Dermis blood vessel endothelial cell (primary cell): ENCODE data around the gene INTS15. TPM values are rescaled to one million over a fixed set of nuclear protein-coding genes. Genes with fewer than 3 reads are reported as not detected.

Source experiments
- total RNA-seq: library from RNA; depleted of rRNA; stranded (reverse); fragments of >200 nt; gene quantifications from 2 replicates; pipeline ENCODE4 v1.2.3, GENCODE V29; 2014

The INTS15 gene
- total RNA-seq, 1 donor from 2014 or later = 14.5 TPM

Other genes with a start within 250 kb of the INTS15 start
- gene FAM220A, start 241.1 kb upstream of the INTS15 start, total RNA-seq = 16.7 and 18.7 TPM in 2 replicates
- gene RAC1, start 215.5 kb upstream of the INTS15 start, total RNA-seq = 58.9 and 105 TPM in 2 replicates
- 20.2 and 22.6 TPM in 2 replicates for gene DAGLB, start 142.1 kb upstream of the INTS15 start, total RNA-seq
- 121 and 133 TPM in 2 replicates for gene KDELR2, start 105.9 kb upstream of the INTS15 start, total RNA-seq
- gene GRID2IP, start 38.6 kb upstream of the INTS15 start, total RNA-seq = 0.05 TPM in 1 of 2 replicates, not detected in the other
- 37.1 and 49.2 TPM in 2 replicates for gene ZDHHC4, start 12.6 kb upstream of the INTS15 start, total RNA-seq
- gene ZNF853, start 25.6 kb downstream of the INTS15 start, total RNA-seq = 0.93 and 1.0 TPM in 2 replicates
- gene ZNF316, start 47.3 kb downstream of the INTS15 start, total RNA-seq = 18.4 and 25.9 TPM in 2 replicates
- 16.8 and 18.7 TPM in 2 replicates for gene ZNF12, start 116.9 kb downstream of the INTS15 start, total RNA-seq
- gene RSPH10B2, start 164.1 kb downstream of the INTS15 start, total RNA-seq = 0.19 and 0.34 TPM in 2 replicates
- 55.8 and 57.0 TPM in 2 replicates for gene CCZ1B, start 236.3 kb downstream of the INTS15 start, total RNA-seq